Measurements from ENCODE around the gene TRAFD1. TPM values are rescaled to one million over a fixed set of nuclear protein-coding genes. Genes with fewer than 3 reads are reported as not detected.

Gene TRAFD1
- total and polyA plus RNA-seq, 2 of the 8 experiments (the other 6 are each of a cell fraction or from before 2014, with no cell fraction given) = 18.1 to 33.1 TPM

DNA sequence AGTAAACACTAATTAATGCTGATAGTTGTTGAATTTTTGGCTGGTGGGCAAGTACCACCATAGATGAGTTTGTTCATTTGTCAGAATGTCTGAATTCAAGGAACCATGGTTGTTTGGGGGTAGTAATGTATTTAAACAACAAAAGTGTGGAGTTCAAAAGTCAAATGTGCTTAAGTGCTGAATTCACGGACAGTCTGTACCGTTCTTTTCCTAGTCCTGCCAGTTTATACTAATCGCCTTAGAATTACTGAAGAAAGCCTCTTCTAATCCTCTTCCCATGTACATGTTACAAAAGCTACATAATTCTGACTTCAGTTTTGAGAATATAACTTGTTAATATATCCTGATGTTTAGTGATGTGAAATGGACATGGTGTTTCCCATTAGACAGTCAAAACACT lies 19.5 kb upstream of the TRAFD1 start:
- Histone ChIP-seq H4K91ac (replicated peaks; ENCODE audit: insufficient read length, low read length) (no peak overlapping the region), H3K79me2 (ENCODE audit: control insufficient read depth in 1 of 2, insufficient read depth in 2 of 2, low read length in 2 of 2) (peaks cover 46 to 82% of the 10 kb centered on the region in 2 experiments), H4K5ac (ENCODE audit: insufficient read length, low read depth, low read length) (no peak overlapping the region), H3K79me1 (ENCODE audit: low read depth, low read length) (peaks cover under 1% of the 10 kb centered on the region; the same call in 1 of the 2 replicates), H3K4me1 (replicated peaks in 1 of 4; ENCODE audit: control insufficient read depth in 3 of 4, insufficient read depth in 4 of 4, low read length in 3 of 4) (peaks cover 2 to 12% (median 8%) of the 10 kb centered on the region in 4 experiments; a peak in 4 of 7 replicates), H3K18ac (ENCODE audit: extremely low read depth, low read length) (no peak overlapping the region), H4K20me1 (replicated peaks in 1 of 2; ENCODE audit: control insufficient read depth in 1 of 2, insufficient read depth in 2 of 2, low read length in 2 of 2) (peaks cover 16 to 17% of the 10 kb centered on the region in 2 experiments), H3K14ac (ENCODE audit: insufficient read length) (no peak overlapping the region), H2AFZ (ENCODE audit: low read length) (no peak overlapping the region), H3K36me3 (ENCODE audit: control insufficient read depth in 2 of 4, insufficient read depth in 4 of 4, low read length in 3 of 4) (peaks cover 0 to 14% (median 8%) of the 10 kb centered on the region in 4 experiments; a peak in 4 of 8 replicates), H2BK15ac (ENCODE audit: low read length) (no peak overlapping the region), H3K9ac (replicated peaks in 1 of 4; ENCODE audit: extremely low read depth in 1 of 4, low read depth in 3 of 4, low read length in 3 of 4) (no peak overlapping the region), H2BK20ac (ENCODE audit: low read length) (no peak overlapping the region), H3K27me3 (replicated peaks in 1 of 4; ENCODE audit: control insufficient read depth in 3 of 4, extremely low read depth in 1 of 4, insufficient read depth in 3 of 4, low read length in 3 of 4) (no peaks in the 10 kb centered on the region), H3K23ac (ENCODE audit: insufficient read length) (no peak overlapping the region), H3K23me2 (ENCODE audit: low read depth, low read length) (peaks cover 9% of the 10 kb centered on the region; the same call in 1 of the 2 replicates), H2BK120ac (replicated peaks; ENCODE audit: low read depth, low read length) (no peak overlapping the region), H3K9me3 (ENCODE audit: insufficient read depth in 2 of 2, low read depth in 1 of 2, low read length in 1 of 2) (no peaks in the 10 kb centered on the region), H3K27ac (ENCODE audit: low read depth, low read length) (no peak overlapping the region), H4K8ac (ENCODE audit: extremely low read depth, insufficient read depth, low read length) (no peak overlapping the region), H3K4ac (replicated peaks; ENCODE audit: insufficient read length, low read depth, low read length) (no peak overlapping the region), H3K4me3 (ENCODE audit: extremely low read depth in 1 of 4, insufficient read depth in 2 of 4, low read depth in 3 of 4, low read length in 4 of 4) (no peak overlapping the region), H2BK5ac (ENCODE audit: low read depth, low read length) (no peak overlapping the region), H3K4me2 (ENCODE audit: insufficient read depth in 1 of 2, low read depth in 2 of 2, low read length in 2 of 2) (no peak overlapping the region; a peak in 2 of 4 replicates), H3K56ac (replicated peaks; ENCODE audit: insufficient read length, low read depth, low read length) (no peak overlapping the region), H2AK5ac (ENCODE audit: low read depth, low read length) (no peak overlapping the region), H2BK12ac (ENCODE audit: low read depth, low read length) (no peak overlapping the region)
- no peak for FAIRE-seq
- 89% methylated on average over 3 of the region's 3 CpGs; no CpG with 5 or more reads in 1 of the 2 experiments for WGBS, 2 experiments (ENCODE audit: extremely low coverage in 1 of 2, insufficient coverage in 1 of 2, insufficient read length in 1 of 2, insufficient replicate concordance in 2 of 2, low coverage in 1 of 2, low lambda C conversion rate in 2 of 2, missing lambda C conversion rate in 1 of 2)
- CTCF ChIA-PET (ENCODE audit: partially characterized antibody) = interaction anchor here (0.6 to 1.2 kb wide), 2 partner anchors 88 to 281 kb away, joined by 3 to 4 read pairs; no protein-coding TSS in a partner anchor
- no peak for TF ChIP-seq EZH2 (IDR thresholded peaks at IDR 0.05; ENCODE audit: low read depth, low read length, severe bottlenecking)
- no peak for TF ChIP-seq SP1 (IDR thresholded peaks at IDR 0.05; ENCODE audit: low read depth, low read length)
- no peak for TF ChIP-seq JUN (IDR thresholded peaks at IDR 0.05; ENCODE audit: low read depth, low read length)
- TF ChIP-seq GABPA (IDR thresholded peaks at IDR 0.05; ENCODE audit: borderline replicate concordance, insufficient read depth, low read length) = no peak
- TF ChIP-seq RNF2 (IDR thresholded peaks at IDR 0.05; ENCODE audit: borderline replicate concordance, low read depth, low read length, missing control alignments, poor library complexity, severe bottlenecking) = no peak
- no peak for TF ChIP-seq EGR1 (IDR thresholded peaks at IDR 0.05; ENCODE audit: borderline replicate concordance, low read depth, low read length)
- POLR2A ChIA-PET (ENCODE audit: partially characterized antibody) = interaction anchor here (0.6 to 9.6 kb wide), 5 partner anchors 9 to 92 kb away, joined by 3 to 90 read pairs (median 5); partner anchors contain the start of gene TRAFD1
- DNase-seq (ENCODE audit: low read depth in 1 of 2, low spot score in 2 of 2) = no peak

Measured in H1 (cell line).